ENCODE results near the gene FMN1. TPM values are rescaled to one million over a fixed set of nuclear protein-coding genes. Genes with fewer than 3 reads are reported as not detected.

Gene FMN1
- polyA plus RNA-seq, 1 experiment: 3.7 TPM

DNA sequence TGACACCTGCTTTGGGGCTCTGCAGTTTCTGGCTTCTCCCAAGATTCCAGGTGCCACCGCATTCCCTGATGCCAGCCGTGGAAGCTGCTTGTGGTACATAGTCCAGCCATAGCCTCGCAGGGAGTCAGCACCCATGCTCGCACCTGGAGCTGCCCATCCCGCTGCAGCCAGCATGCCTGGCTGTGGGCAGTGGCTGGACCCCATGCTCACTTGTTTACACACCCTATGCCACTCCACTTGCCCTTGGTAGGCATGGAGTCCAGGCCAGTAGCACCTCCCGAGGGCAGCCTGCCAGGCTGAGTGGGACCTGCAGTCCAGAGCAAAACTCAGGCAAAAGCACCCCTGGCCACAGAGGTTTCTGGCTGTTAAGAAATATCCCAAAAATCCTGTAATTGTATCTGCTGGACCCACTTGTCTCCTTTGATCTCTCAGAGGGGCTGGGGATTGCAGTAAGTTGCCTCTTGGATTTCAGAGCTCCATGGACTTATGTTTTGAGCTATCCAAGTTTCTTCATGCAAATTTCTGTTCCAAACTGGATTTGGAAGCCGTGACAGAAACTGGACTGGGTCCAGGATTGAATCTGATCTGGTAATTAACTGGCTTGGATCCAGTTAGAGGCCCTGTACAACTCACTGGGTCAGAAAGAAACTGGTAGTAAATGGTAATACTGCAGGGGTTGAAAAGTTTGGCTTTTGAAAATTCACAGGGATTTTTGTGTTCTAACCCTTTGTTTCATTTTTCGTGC is 149.3 kb downstream of the FMN1 start:
- ChIA-PET CTCF (no interaction called here), POLR2A (no interaction called here)
- Histone ChIP-seq H3K9me3 (ENCODE audit: control insufficient read depth, insufficient read depth, low read length) (peaks cover 24% of the 10 kb centered on the region), H3K27me3 (ENCODE audit: control insufficient read depth, insufficient read depth, low read length) (no peaks in the 10 kb centered on the region), H3K4me3 (ENCODE audit: low read depth, low read length) (no peak overlapping the region), H3K27ac (ENCODE audit: low read depth, low read length) (no peak overlapping the region)
- TF ChIP-seq, protein P1, sequence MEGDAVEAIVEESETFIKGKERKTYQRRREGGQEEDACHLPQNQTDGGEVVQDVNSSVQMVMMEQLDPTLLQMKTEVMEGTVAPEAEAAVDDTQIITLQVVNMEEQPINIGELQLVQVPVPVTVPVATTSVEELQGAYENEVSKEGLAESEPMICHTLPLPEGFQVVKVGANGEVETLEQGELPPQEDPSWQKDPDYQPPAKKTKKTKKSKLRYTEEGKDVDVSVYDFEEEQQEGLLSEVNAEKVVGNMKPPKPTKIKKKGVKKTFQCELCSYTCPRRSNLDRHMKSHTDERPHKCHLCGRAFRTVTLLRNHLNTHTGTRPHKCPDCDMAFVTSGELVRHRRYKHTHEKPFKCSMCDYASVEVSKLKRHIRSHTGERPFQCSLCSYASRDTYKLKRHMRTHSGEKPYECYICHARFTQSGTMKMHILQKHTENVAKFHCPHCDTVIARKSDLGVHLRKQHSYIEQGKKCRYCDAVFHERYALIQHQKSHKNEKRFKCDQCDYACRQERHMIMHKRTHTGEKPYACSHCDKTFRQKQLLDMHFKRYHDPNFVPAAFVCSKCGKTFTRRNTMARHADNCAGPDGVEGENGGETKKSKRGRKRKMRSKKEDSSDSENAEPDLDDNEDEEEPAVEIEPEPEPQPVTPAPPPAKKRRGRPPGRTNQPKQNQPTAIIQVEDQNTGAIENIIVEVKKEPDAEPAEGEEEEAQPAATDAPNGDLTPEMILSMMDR (IDR thresholded peaks at IDR 0.05; ENCODE audit: low read depth, low read length): no peak
- DNase-seq (ENCODE audit: low read depth, low spot score): no peak

DNA sequence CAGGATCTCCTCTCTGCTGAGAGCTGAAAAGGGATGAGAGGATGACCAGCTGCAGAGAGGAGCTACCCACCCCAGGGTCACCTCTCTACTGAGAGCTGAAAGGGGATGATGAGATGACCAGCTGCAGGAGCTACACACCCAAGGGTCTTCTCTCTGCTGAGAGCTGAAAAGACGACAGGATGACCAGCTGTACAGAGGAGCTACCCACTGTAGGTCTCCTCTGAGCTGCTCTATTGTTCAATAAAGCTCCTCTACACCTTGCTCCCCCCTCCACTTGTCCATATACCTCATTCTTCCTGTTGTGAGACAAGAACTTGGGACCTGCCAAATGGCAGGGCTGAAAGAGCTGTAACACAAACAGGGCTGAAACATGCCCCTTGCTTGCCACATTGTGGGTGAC is 149.9 kb downstream of the FMN1 start:
- POLR2A ChIA-PET: no interaction called here
- H3K9me3 ChIP-seq (ENCODE audit: control insufficient read depth, insufficient read depth, low read length): peaks cover 24% of the 10 kb centered on the region
- TF ChIP-seq, protein P1 (IDR thresholded peaks at IDR 0.05; ENCODE audit: low read depth, low read length): no peak
- H3K4me3 ChIP-seq (ENCODE audit: low read depth, low read length): no peak overlapping the region
- DNase-seq (ENCODE audit: low read depth, low spot score): no peak
- CTCF ChIA-PET: no interaction called here
- H3K27me3 ChIP-seq (ENCODE audit: control insufficient read depth, insufficient read depth, low read length): no peaks in the 10 kb centered on the region
- H3K27ac ChIP-seq (ENCODE audit: low read depth, low read length): no peak overlapping the region

GRCh38 chr15:33043636-33044035 is 150.9 kb downstream of the FMN1 start:
- no peak for DNase-seq (ENCODE audit: low read depth, low spot score)
- ChIA-PET CTCF (no interaction called here), POLR2A (no interaction called here)
- TF ChIP-seq, protein P1 (IDR thresholded peaks at IDR 0.05; ENCODE audit: low read depth, low read length): no peak
- Histone ChIP-seq H3K4me3 (ENCODE audit: low read depth, low read length) (no peak overlapping the region), H3K27me3 (ENCODE audit: control insufficient read depth, insufficient read depth, low read length) (no peaks in the 10 kb centered on the region), H3K27ac (ENCODE audit: low read depth, low read length) (no peak overlapping the region), H3K9me3 (ENCODE audit: control insufficient read depth, insufficient read depth, low read length) (peaks cover 23% of the 10 kb centered on the region)

DNA sequence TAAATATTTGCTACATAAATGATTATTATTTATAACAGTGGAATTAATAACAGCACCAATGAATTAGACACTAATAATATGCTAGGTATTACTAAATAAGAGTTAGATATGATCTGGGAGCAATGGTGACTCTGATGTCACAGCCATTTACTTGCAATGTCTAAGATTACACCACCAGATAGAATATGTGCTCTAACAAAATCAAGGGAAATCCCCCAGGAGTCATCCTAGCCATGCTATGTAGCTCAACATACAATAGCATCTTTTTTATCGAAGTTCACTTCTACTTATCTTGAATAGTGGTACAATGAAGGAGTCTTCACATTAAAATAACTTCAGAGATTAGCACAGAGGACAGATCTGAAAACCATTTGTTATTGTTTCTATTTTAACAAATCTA is 154.0 kb downstream of the FMN1 start:
- TF ChIP-seq, protein P1 (IDR thresholded peaks at IDR 0.05; ENCODE audit: low read depth, low read length): no peak
- no peak for DNase-seq (ENCODE audit: low read depth, low spot score)
- no peak overlapping the region for H3K4me3 ChIP-seq (ENCODE audit: low read depth, low read length)
- POLR2A ChIA-PET: no interaction called here
- no peak overlapping the region for H3K27ac ChIP-seq (ENCODE audit: low read depth, low read length)
- no peaks in the 10 kb centered on the region for H3K27me3 ChIP-seq (ENCODE audit: control insufficient read depth, insufficient read depth, low read length)
- CTCF ChIA-PET: no interaction called here
- peaks cover 20% of the 10 kb centered on the region for H3K9me3 ChIP-seq (ENCODE audit: control insufficient read depth, insufficient read depth, low read length)

DNA sequence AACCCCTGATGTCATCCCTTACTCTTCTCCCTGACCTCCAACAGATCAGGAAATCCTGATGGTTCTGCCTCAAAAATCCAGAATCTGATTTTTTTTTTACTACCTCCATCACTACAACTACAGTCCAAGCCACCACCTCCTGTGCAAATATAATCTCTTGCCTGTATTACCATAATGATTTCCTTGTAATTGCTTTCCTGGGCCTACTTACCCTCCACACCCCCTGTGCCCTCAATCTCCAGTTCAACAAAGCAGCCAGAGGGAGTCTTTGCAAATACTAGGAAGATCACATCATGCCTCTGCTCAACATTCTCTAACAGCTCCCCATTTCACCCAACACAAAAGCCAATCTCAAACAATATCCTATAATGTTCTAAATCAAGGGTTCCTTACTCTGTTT is 159.9 kb downstream of the FMN1 start:
- H3K27ac ChIP-seq (ENCODE audit: low read depth, low read length): no peak overlapping the region
- DNase-seq (ENCODE audit: low read depth, low spot score): no peak
- ChIA-PET CTCF (interaction anchor here (2.2 kb wide), 1 partner anchor 12 kb away, joined by 6 read pairs; no protein-coding TSS in a partner anchor), POLR2A (no interaction called here)
- H3K27me3 ChIP-seq (ENCODE audit: control insufficient read depth, insufficient read depth, low read length): no peaks in the 10 kb centered on the region
- no peak overlapping the region for H3K4me3 ChIP-seq (ENCODE audit: low read depth, low read length)
- TF ChIP-seq, protein P1 (IDR thresholded peaks at IDR 0.05; ENCODE audit: low read depth, low read length): no peak
- peaks cover 2% of the 10 kb centered on the region; the same call in 1 of the 2 replicates for H3K9me3 ChIP-seq (ENCODE audit: control insufficient read depth, insufficient read depth, low read length)

Measured in AG04450 (cell line).